K562 (cell line): ENCODE data around the gene RSU1. TPM values are rescaled to one million over a fixed set of nuclear protein-coding genes. Genes with fewer than 3 reads are reported as not detected.

ENCODE experiments used
- ATAC-seq: fragments of 200-7000 bp; cut with Tn5 transposase; 3 replicates; pipeline ENCODE4 v1.9.1; 2020; ENCODE audit warnings: moderate library complexity
- BruUV-seq: library from RNA; stranded (reverse); fragments of 400-500 nt; replicated peaks from 2 replicates; lab custom pipeline; 2021; lab: Mats Ljungman, UMichigan
- CTCF ChIA-PET: fragments of 300-600 bp; formaldehyde crosslinking; extraction: SDS; loops from one replicate; lab custom pipeline; 2021; ENCODE audit warnings: low intra/inter-chr PET ratio; lab: Yijun Ruan, JAX
- POLR2A ChIA-PET: fragments of 300-600, 350-650 bp; sonication (Branson Sonifier 250); formaldehyde crosslinking; extraction: SDS; loops from one replicate; lab custom pipeline; 2021; ENCODE audit warnings: antibody characterized with exemption, inconsistent platforms; lab: Yijun Ruan, JAX
- DNase-seq, 4 experiments: peaks; one replicate each; pipeline versions ENCODE4 v3.0.0 to v3.0.0-alpha.2; 2011 to 2018; ENCODE audit warnings: low spot score in 3 of 4, mixed read lengths in 3 of 4; ENCODE audit errors: extremely low read depth in 1 of 4
- FAIRE-seq: peaks from 2 replicates; lab custom pipeline; 2011; peaks lifted over from hg19 to GRCh38; lab: Jason Lieb, UNC
- H2AFZ ChIP-seq: 2 replicates; pipeline ENCODE4 v1.6.0; 2011; ENCODE audit warnings: low read depth, low read length, control low read depth, inconsistent platforms
- H3K27ac ChIP-seq: fragments of 200-600 bp; 3 replicates; pipeline ENCODE4 v1.8.0; 2011; ENCODE audit warnings: low read depth, mild to moderate bottlenecking, control low read depth, inconsistent platforms, low read length, moderate library complexity, mixed read lengths; ENCODE audit errors: extremely low read depth
- H3K27me3 ChIP-seq, 2 experiments: fragments of 300-600 bp in 1 of 2; 2 replicates in 1 of 2; 3 replicates in 1 of 2; pipeline versions ENCODE4 v1.6.0 to v1.8.0; 2011; ENCODE audit warnings: inconsistent platforms in 2 of 2, low read length in 2 of 2, mild to moderate bottlenecking in 1 of 2, mixed read lengths in 1 of 2, moderate library complexity in 1 of 2; ENCODE audit not compliant: control insufficient read depth in 2 of 2, insufficient read depth in 2 of 2
- H3K36me3 ChIP-seq: fragments of 300-600 bp; 3 replicates; pipeline ENCODE4 v1.8.0; 2011; ENCODE audit warnings: mild to moderate bottlenecking, low read length, inconsistent platforms; ENCODE audit not compliant: control insufficient read depth, insufficient read depth
- H3K4me1 ChIP-seq, 2 experiments: fragments of 200-600 bp in 1 of 2; replicated peaks in 1 of 2; 2 replicates in 1 of 2; 3 replicates in 1 of 2; pipeline versions ENCODE4 v1.5.1 to v1.8.0; 2011; ENCODE audit warnings: inconsistent platforms in 2 of 2, low read length in 2 of 2, mild to moderate bottlenecking in 1 of 2, mixed read lengths in 1 of 2, moderate library complexity in 1 of 2; ENCODE audit not compliant: control insufficient read depth in 2 of 2, insufficient read depth in 2 of 2
- H3K4me2 ChIP-seq: 2 replicates; pipeline ENCODE4 v1.6.1; 2011; ENCODE audit warnings: low read length, control low read depth, inconsistent platforms, mixed read lengths; ENCODE audit not compliant: insufficient read depth
- H3K4me3 ChIP-seq: fragments of 200-600 bp; sonication (generic), shearing (Covaris generic); 2 replicates; pipeline ENCODE4 v1.5.1; 2016; ENCODE audit warnings: control low read depth, inconsistent platforms
- H3K79me2 ChIP-seq: fragments of 200-600 bp; 3 replicates; pipeline ENCODE4 v1.8.0; 2011; ENCODE audit warnings: low read length, inconsistent platforms; ENCODE audit not compliant: control insufficient read depth, insufficient read depth
- H3K9ac ChIP-seq, 2 experiments: 2 replicates each; pipeline versions ENCODE4 v1.6.0 to v1.6.1; 2011; ENCODE audit warnings: low read depth in 2 of 2, low read length in 2 of 2, control low read depth in 1 of 2, inconsistent platforms in 1 of 2, mild to moderate bottlenecking in 1 of 2, mixed read lengths in 1 of 2; ENCODE audit not compliant: insufficient read depth in 1 of 2
- H3K9me1 ChIP-seq: one replicate; pipeline ENCODE4 v1.6.0; 2011; ENCODE audit warnings: inconsistent platforms, mild to moderate bottlenecking, low read length, moderate library complexity; ENCODE audit not compliant: control insufficient read depth, insufficient read depth
- H3K9me3 ChIP-seq: replicated peaks from 2 replicates; pipeline ENCODE4 v1.5.1; 2011; ENCODE audit warnings: low read depth, low read length, inconsistent platforms; ENCODE audit not compliant: control insufficient read depth, insufficient read depth
- H4K20me1 ChIP-seq: replicated peaks from 2 replicates; pipeline ENCODE4 v1.6.1; 2011; ENCODE audit warnings: low read length, inconsistent platforms, mixed read lengths; ENCODE audit not compliant: control insufficient read depth, insufficient read depth
- BACH1 ChIP-seq: fragments of 200-800 bp; sonication (Bioruptor generic); IDR thresholded peaks from 2 replicates; pipeline ENCODE4 v1.6.1; 2016; ENCODE audit warnings: missing genetic modification characterization, missing compliant biosample characterization
- ESRRB ChIP-seq: fragments of 250-450 bp; sonication (Bioruptor Pico); IDR thresholded peaks from 2 replicates; pipeline ENCODE4 v1.5.0; 2020; ENCODE audit warnings: mild to moderate bottlenecking, moderate library complexity, borderline replicate concordance
- FOXK1 ChIP-seq: sonication (generic); formaldehyde crosslinking; IDR thresholded peaks from 2 replicates; pipeline ENCODE4 v1.8.0; 2022; ENCODE audit warnings: missing genetic modification reagents, mild to moderate bottlenecking, borderline replicate concordance
- HES1 ChIP-seq: fragments of 450-650 bp; IDR thresholded peaks from 2 replicates; pipeline ENCODE4 v1.6.1; 2016; ENCODE audit warnings: low read depth, mild to moderate bottlenecking, moderate library complexity
- NFXL1 ChIP-seq: fragments of 450-650 bp; formaldehyde crosslinking; IDR thresholded peaks from 2 replicates; pipeline ENCODE4 v1.4.0; 2021; ENCODE audit warnings: mild to moderate bottlenecking
- SNRNP70 ChIP-seq: fragments of 200-400 bp; formaldehyde crosslinking; optimal IDR thresholded peaks from 2 replicates; pipeline ENCODE3; 2017; ENCODE audit warnings: low read depth, low read length
- SRSF1 ChIP-seq: fragments of 200-400 bp; formaldehyde crosslinking; IDR thresholded peaks from 2 replicates; pipeline ENCODE4 v1.6.1; 2017; ENCODE audit warnings: mild to moderate bottlenecking, low read depth, low read length, moderate library complexity
- STAT6 ChIP-seq: sonication (generic); formaldehyde crosslinking; IDR thresholded peaks from 2 replicates; pipeline ENCODE4 v1.8.1; 2023; ENCODE audit warnings: mild to moderate bottlenecking, missing genetic modification reagents
- ZBTB5 ChIP-seq: fragments of 450-650 bp; IDR thresholded peaks from 2 replicates; pipeline ENCODE4 v1.6.1; 2017; ENCODE audit warnings: antibody characterized with exemption
- ZC3H8 ChIP-seq: fragments of 450-650 bp; IDR thresholded peaks from 2 replicates; pipeline ENCODE4 v1.6.1; 2017
- ZKSCAN8 ChIP-seq: fragments of 200-800 bp; sonication (Bioruptor generic); IDR thresholded peaks from 2 replicates; pipeline ENCODE4 v1.6.1; 2016; ENCODE audit warnings: missing genetic modification characterization, missing compliant biosample characterization
- ZNF140 ChIP-seq: fragments of 250-450 bp; sonication (Bioruptor Pico); IDR thresholded peaks from 2 replicates; pipeline ENCODE4 v1.8.0; 2021; ENCODE audit warnings: moderate library complexity, mild to moderate bottlenecking, inconsistent platforms
- ZNF239 ChIP-seq: fragments of 250-450 bp; sonication (Bioruptor Pico); IDR thresholded peaks from 2 replicates; pipeline ENCODE4 v1.4.0; 2020; ENCODE audit warnings: mild to moderate bottlenecking
- WGBS: fragments of 100-300 bp; shearing (Covaris generic); methylation state at CpG from one replicate; pipeline ENCODE4 v1.1.6; 2016; ENCODE audit warnings: low coverage, mixed read lengths; ENCODE audit not compliant: insufficient coverage; ENCODE audit errors: missing lambda C conversion rate; 5-methylcytosine and 5-hydroxymethylcytosine counted together
- in situ Hi-C: fragments of 300-500 bp; cut with MboI; formaldehyde crosslinking; loops from 4 replicates; pipeline ENCODE4 v1.15.0; 2018; ENCODE audit warnings: inconsistent platforms, mixed read lengths
- intact Hi-C: fragments of 100-400 bp; cut with micrococcal nuclease; formaldehyde crosslinking; loops from 2 replicates; pipeline ENCODE4 v1.14.2; 2022
- polyA plus RNA-seq, 8 experiments: library from polyadenylated mRNA; depleted of rRNA in 4 of 8; stranded (reverse) in 5 of 8; unstranded in 3 of 8; fragments of >200 nt; fragmentation: Nextera tagmentation in 2 of 8; fragmentation: Illumina TruSeq in 1 of 8; extraction: Ambion mirVana in 2 of 8; extraction: Trizol in 1 of 8; gene quantifications; 2 replicates each; pipeline versions ENCODE4 v1.2.1 to v1.2.3, GENCODE V29; 2011 to 2014; ENCODE audit warnings: inconsistent platforms in 1 of 8, missing spikeins in 1 of 8
- total RNA-seq, 7 experiments: library from RNA; depleted of rRNA in 6 of 7; stranded (reverse); fragments of >200 nt in 6 of 7; fragmentation: Illumina TruSeq in 2 of 7; extraction: Trizol in 2 of 7; gene quantifications; 2 replicates each; pipeline versions ENCODE4 v1.2.1 to v1.2.3, GENCODE V29; 2011 to 2021; ENCODE audit warnings: low replicate concordance in 1 of 7

RSU1 gene
- total and polyA plus RNA-seq, 9 of the 15 experiments (the other 6 are each of a cell fraction or from before 2014, with no cell fraction given), result 18.8 to 67.3 (median 31.5) TPM

GRCh38 chr10:16544591-16544990 lies 272.6 kb downstream of the RSU1 start (continued):
- no peak for TF ChIP-seq STAT6 (CRISPR knock-in tag)
- no peak for TF ChIP-seq ZNF239 (CRISPR knock-in tag)
- no peak for TF ChIP-seq FOXK1 (CRISPR knock-in tag)
- no peak for TF ChIP-seq SNRNP70
- TF ChIP-seq HES1, result no peak
- no peak for TF ChIP-seq ZNF140 (CRISPR knock-in tag)
- TF ChIP-seq BACH1, result no peak

- Histone ChIP-seq H3K4me3 (no peak overlapping the region), H3K9me3 (no peaks in the 10 kb centered on the region), H3K4me2 (no peak overlapping the region), H3K9ac (no peak overlapping the region), H3K4me1 (no peaks in the 10 kb centered on the region; a peak in 1 of 5 replicates), H4K20me1 (no peaks in the 10 kb centered on the region), H3K36me3 (no peaks in the 10 kb centered on the region), H2AFZ (no peak overlapping the region), H3K27me3 (peaks cover 9 to 12% of the 10 kb centered on the region in 2 experiments; a peak in 4 of 5 replicates), H3K9me1 (no peaks in the 10 kb centered on the region), H3K79me2 (no peaks in the 10 kb centered on the region), H3K27ac (no peak overlapping the region)
- ATAC-seq (no peak), DNase-seq (no peak), FAIRE-seq (no peak)
- ChIA-PET POLR2A (interaction anchor here (0.6 kb wide), 1 partner anchor 124 kb away, joined by 3 read pairs; no protein-coding TSS in a partner anchor), CTCF (no interaction called here)
- intact Hi-C loops (loop anchor here (10.0 kb wide), 1 partner anchor 109 kb away; the partner anchor contains the start of gene PTER), in situ Hi-C loops (no loop called here)
- WGBS, result 2% methylated on average over 3 of the region's 3 CpGs
- BruUV-seq, result no TSS peak
- TF ChIP-seq ZKSCAN8 (CRISPR knock-in tag), result no peak
- TF ChIP-seq NFXL1, result no peak
- TF ChIP-seq SRSF1, result no peak
- TF ChIP-seq ZBTB5, result no peak
- TF ChIP-seq ESRRB (CRISPR knock-in tag), result no peak
- TF ChIP-seq ZC3H8, result no peak
Measured at GRCh38 chr10:16544099-16544498, 273.1 kb downstream of the RSU1 start.
